Endothelial cell of umbilical vein (primary cell): ENCODE measurements around the gene DLGAP1. TPM values are rescaled to one million over a fixed set of nuclear protein-coding genes. Genes with fewer than 3 reads are reported as not detected.

Experiments used
- BruUV-seq: library from RNA; stranded (reverse); fragments of 400-500 nt; replicated peaks from 2 replicates; lab custom pipeline; 2021; lab: Mats Ljungman, UMichigan
- CTCF ChIA-PET: fragments of 300-600, 350-600 bp; sonication (Branson Sonifier 250); formaldehyde crosslinking; loops from one replicate; lab custom pipeline; 2021; ENCODE audit warnings: antibody characterized with exemption, inconsistent platforms; lab: Charles Lee
- POLR2A ChIA-PET: fragments of 300-600, 350-600 bp; sonication (Branson Sonifier 250); formaldehyde crosslinking; loops from one replicate; lab custom pipeline; 2021; ENCODE audit warnings: antibody characterized with exemption, inconsistent platforms; lab: Charles Lee
- DNase-seq: peaks from one replicate; pipeline ENCODE4 v3.0.0-alpha.2; 2011; ENCODE audit warnings: low read depth, low spot score
- FAIRE-seq: peaks from 2 replicates; lab custom pipeline; 2011; peaks lifted over from hg19 to GRCh38; lab: Jason Lieb, UNC
- H2AFZ ChIP-seq: 2 replicates; pipeline ENCODE4 v1.6.0; 2012; ENCODE audit warnings: low read depth, low read length, control low read depth, inconsistent platforms
- H3K27ac ChIP-seq: 2 replicates; pipeline ENCODE4 v1.5.1; 2011; ENCODE audit warnings: low read depth, mild to moderate bottlenecking, control low read depth, low read length, moderate library complexity; ENCODE audit not compliant: insufficient read depth
- H3K27me3 ChIP-seq, 2 experiments: 2 replicates each; pipeline versions ENCODE4 v1.6.0 to v1.6.1; 2011; ENCODE audit warnings: low read length in 2 of 2, mixed read lengths in 1 of 2; ENCODE audit not compliant: control insufficient read depth in 2 of 2, insufficient read depth in 2 of 2
- H3K36me3 ChIP-seq, 2 experiments: 2 replicates in 1 of 2; 3 replicates in 1 of 2; pipeline ENCODE4 v1.5.1; 2011; ENCODE audit warnings: low read length in 2 of 2, mild to moderate bottlenecking in 1 of 2, moderate library complexity in 1 of 2; ENCODE audit not compliant: control insufficient read depth in 2 of 2, insufficient read depth in 2 of 2; ENCODE audit errors: extremely low read depth in 1 of 2
- H3K4me1 ChIP-seq: 3 replicates; pipeline ENCODE4 v1.5.1; 2011; ENCODE audit warnings: mild to moderate bottlenecking, low read length; ENCODE audit not compliant: control insufficient read depth, insufficient read depth; ENCODE audit errors: extremely low read depth
- H3K4me2 ChIP-seq: 2 replicates; pipeline ENCODE4 v1.6.1; 2011; ENCODE audit warnings: low read length, control low read depth, mixed read lengths; ENCODE audit not compliant: insufficient read depth
- H3K4me3 ChIP-seq, 3 experiments: fragments of 200-600 bp in 1 of 3; sonication (generic), shearing (Covaris generic) in 1 of 3; replicated peaks in 1 of 3; 2 replicates each; pipeline ENCODE4 v1.5.1; 2011 to 2016; ENCODE audit warnings: control low read depth in 3 of 3, low read length in 3 of 3, mild to moderate bottlenecking in 2 of 3, inconsistent platforms in 1 of 3, low read depth in 1 of 3, moderate library complexity in 1 of 3; ENCODE audit not compliant: insufficient read depth in 1 of 3
- H3K79me2 ChIP-seq: 2 replicates; pipeline ENCODE4 v1.6.0; 2012; ENCODE audit warnings: low read length, inconsistent platforms; ENCODE audit not compliant: control insufficient read depth, insufficient read depth
- H3K9ac ChIP-seq: replicated peaks from 2 replicates; pipeline ENCODE3; 2011; ENCODE audit warnings: low read length, control low read depth; ENCODE audit not compliant: insufficient read depth; ENCODE audit errors: extremely low read depth
- H3K9me1 ChIP-seq: replicated peaks from 3 replicates; pipeline ENCODE4 v1.6.0; 2011; ENCODE audit warnings: mild to moderate bottlenecking, low read length; ENCODE audit not compliant: control insufficient read depth, insufficient read depth; ENCODE audit errors: extremely low read depth
- H3K9me3 ChIP-seq: replicated peaks from 2 replicates; pipeline ENCODE4 v1.5.1; 2012; ENCODE audit warnings: low read length, inconsistent platforms; ENCODE audit not compliant: control insufficient read depth, insufficient read depth
- H4K20me1 ChIP-seq: replicated peaks from 2 replicates; pipeline ENCODE3; 2011; ENCODE audit warnings: mild to moderate bottlenecking, low read length; ENCODE audit not compliant: control insufficient read depth, insufficient read depth; ENCODE audit errors: extremely low read depth
- EZH2 ChIP-seq: IDR thresholded peaks from 2 replicates; pipeline ENCODE4 v1.6.1; 2012; ENCODE audit warnings: borderline replicate concordance, low read depth, mild to moderate bottlenecking, moderate library complexity, low read length, inconsistent platforms; ENCODE audit not compliant: severe bottlenecking
- FOS ChIP-seq: IDR thresholded peaks from 2 replicates; pipeline ENCODE4 v1.6.1; 2011; ENCODE audit warnings: mild to moderate bottlenecking, low read length, moderate library complexity, borderline replicate concordance; ENCODE audit not compliant: insufficient read depth
- GATA2 ChIP-seq: IDR thresholded peaks from 2 replicates; pipeline ENCODE4 v1.7.0; 2011; ENCODE audit warnings: low read depth, mild to moderate bottlenecking, moderate library complexity, mixed read lengths, low read length; ENCODE audit not compliant: insufficient read length, insufficient read depth
- JUN ChIP-seq: IDR thresholded peaks from 2 replicates; pipeline ENCODE4 v1.6.1; 2011; ENCODE audit warnings: borderline replicate concordance, low read depth; ENCODE audit not compliant: insufficient read length, insufficient read depth
- MAX ChIP-seq: IDR thresholded peaks from 2 replicates; pipeline ENCODE4 v1.6.1; 2011; ENCODE audit not compliant: insufficient read depth, insufficient read length
- MYC ChIP-seq: IDR thresholded peaks from one replicate; pipeline ENCODE4 v1.6.1; 2011; ENCODE audit warnings: mild to moderate bottlenecking, low read depth, low read length
- POLR2A ChIP-seq: IDR thresholded peaks from 2 replicates; pipeline ENCODE4 v1.6.1; 2012; ENCODE audit warnings: low read depth, mild to moderate bottlenecking, control low read depth, low read length
- POLR2AphosphoS5 ChIP-seq: IDR thresholded peaks from 2 replicates; pipeline ENCODE4 v1.6.1; 2012; ENCODE audit warnings: low read depth, mild to moderate bottlenecking, control low read depth, low read length, moderate library complexity; ENCODE audit not compliant: insufficient read depth
- dilution Hi-C: fragments of 300-500 bp; cut with MboI; formaldehyde crosslinking; loops from one replicate; pipeline ENCODE4 v1.15.0; 2019; ENCODE audit warnings: low sequenced_read_pairs; ENCODE audit not compliant: extremely low pct_ligation_motif_present
- intact Hi-C: fragments of 100-400 bp; cut with micrococcal nuclease; formaldehyde crosslinking; loops from one replicate; pipeline ENCODE4 v1.10.0; 2022
- polyA plus RNA-seq, 4 experiments: library from polyadenylated mRNA; depleted of rRNA in 3 of 4; stranded (reverse) in 3 of 4; unstranded in 1 of 4; fragments of >200 nt; gene quantifications; 2 replicates each; pipeline versions ENCODE4 v1.2.1 to v1.2.3, GENCODE V29; 2011 to 2012; ENCODE audit warnings: missing spikeins in 1 of 4
- total RNA-seq: library from RNA; stranded (reverse); gene quantifications from 2 replicates; pipeline ENCODE4 v1.2.3, GENCODE V29; 2021
- TF ChIP-seq, protein P1 (sequence below), 2 donors: IDR thresholded peaks; 1 replicate in 1 of 2; 2 replicates in 1 of 2; pipeline ENCODE4 v1.5.1; 2011; ENCODE audit warnings: low read length in 2 of 2, mild to moderate bottlenecking in 2 of 2, moderate library complexity in 2 of 2, control low read depth in 1 of 2, inconsistent platforms in 1 of 2, low read depth in 1 of 2; ENCODE audit not compliant: insufficient read depth in 1 of 2; ENCODE audit errors: extremely low read depth in 1 of 2

Gene DLGAP1
- total and polyA plus RNA-seq, 2 donors (not counting 3 experiments of a cell fraction or from before 2014, with no cell fraction given) = 0.04 TPM; not detected in 1

DNA sequence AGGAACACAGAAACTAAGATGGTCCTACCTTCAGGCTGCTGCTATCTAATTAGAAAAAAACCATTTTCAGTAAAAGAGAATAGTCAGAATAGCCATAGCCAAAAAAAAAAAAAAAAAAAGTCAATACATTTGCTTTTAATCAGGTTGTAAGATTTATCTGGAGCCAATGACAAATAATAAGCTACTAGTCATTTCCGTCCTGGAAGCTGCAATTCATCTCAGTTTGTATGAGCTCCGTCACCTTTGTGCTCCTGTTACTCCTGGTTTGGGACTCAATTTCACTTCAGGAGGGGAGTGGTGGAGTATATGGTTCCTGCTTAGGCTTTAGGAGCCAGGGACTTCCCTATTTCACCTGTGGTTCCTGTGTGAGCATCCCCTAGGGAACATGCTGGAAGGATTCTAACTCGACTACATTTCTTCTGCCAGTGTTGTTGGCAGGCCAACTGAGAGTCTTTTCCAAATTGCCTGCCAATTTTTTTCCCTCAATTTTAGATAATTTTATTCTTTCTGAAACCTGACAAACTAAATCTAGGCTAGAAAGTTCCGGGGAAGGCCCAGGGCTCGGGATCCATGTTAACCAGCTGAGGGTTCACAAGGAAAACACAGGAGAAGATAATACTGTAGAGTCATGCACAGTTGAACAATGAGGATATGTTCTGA, 481.8 kb downstream of the DLGAP1 start:
- POLR2A ChIA-PET = no interaction called here
- Histone ChIP-seq H3K9me3 (no peaks in the 10 kb centered on the region), H3K4me1 (no peaks in the 10 kb centered on the region), H3K36me3 (no peaks in the 10 kb centered on the region), H3K27me3 (no peaks in the 10 kb centered on the region), H3K4me3 (no peak overlapping the region), H3K4me2 (no peak overlapping the region), H3K79me2 (no peaks in the 10 kb centered on the region), H3K9me1 (no peaks in the 10 kb centered on the region), H3K9ac (no peak overlapping the region), H2AFZ (no peak overlapping the region), H3K27ac (no peak overlapping the region), H4K20me1 (no peaks in the 10 kb centered on the region)
- DNase-seq (no peak), FAIRE-seq (no peak)
- dilution Hi-C loops (no loop called here), intact Hi-C loops (no loop called here)
- TF ChIP-seq MYC (no peak), GATA2 (no peak), MAX (no peak)
- BruUV-seq = no TSS peak
- CTCF ChIA-PET = interaction anchor here (0.7 to 1.0 kb wide), 3 partner anchors 14 to 531 kb away, joined by 3 to 4 read pairs (median 4); no protein-coding TSS in a partner anchor

DNA sequence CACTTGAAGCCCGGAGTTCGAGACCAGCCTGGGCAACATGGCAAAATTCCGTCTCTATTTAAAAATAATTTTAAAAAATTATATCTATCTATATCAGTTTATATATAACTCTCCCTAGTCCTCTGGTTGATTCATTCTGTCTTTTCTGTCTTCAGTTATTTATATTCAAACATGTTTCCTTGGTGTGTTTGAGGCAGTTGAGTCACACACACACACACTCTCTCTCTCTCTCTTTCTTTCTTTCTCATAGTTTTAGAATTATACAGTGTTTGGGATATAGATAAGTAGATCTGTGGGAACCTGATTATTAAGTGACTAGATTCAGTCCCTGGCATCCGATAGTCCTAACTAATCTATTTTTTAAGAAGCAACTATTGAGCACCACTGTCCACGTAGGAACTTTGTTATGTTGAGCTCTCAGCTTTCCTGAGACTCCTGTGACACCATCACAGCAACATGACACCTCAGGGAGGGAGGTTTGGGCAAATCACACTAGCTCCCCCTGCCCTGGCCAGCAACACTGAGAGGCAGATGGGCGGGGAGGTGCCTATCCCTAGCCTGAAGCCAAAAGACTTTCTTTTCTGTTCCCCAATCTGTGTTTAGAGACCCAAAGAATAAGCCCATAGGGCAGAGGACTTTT, 482.7 kb downstream of the DLGAP1 start:
- CTCF ChIA-PET = interaction anchor here (1.0 kb wide), 2 partner anchors 15 to 23 kb away, joined by 3 to 4 read pairs; no protein-coding TSS in a partner anchor
- no peak for FAIRE-seq

More for the DNA sequence above, 482.7 kb downstream of the DLGAP1 start:
- H3K9me1 ChIP-seq = no peaks in the 10 kb centered on the region
- H3K4me1 ChIP-seq = no peaks in the 10 kb centered on the region
- H4K20me1 ChIP-seq = no peaks in the 10 kb centered on the region
- dilution Hi-C loops (no loop called here), intact Hi-C loops (no loop called here)
- POLR2A ChIA-PET = no interaction called here
- peaks cover 0 to 3% of the 10 kb centered on the region in 2 experiments for H3K27me3 ChIP-seq
- H3K4me3 ChIP-seq = no peak overlapping the region
- no peak overlapping the region for H3K27ac ChIP-seq
- H3K9ac ChIP-seq = no peak overlapping the region
- no peaks in the 10 kb centered on the region for H3K36me3 ChIP-seq
- no peak overlapping the region for H2AFZ ChIP-seq
- H3K4me2 ChIP-seq = no peak overlapping the region
- no peak for DNase-seq
- H3K79me2 ChIP-seq = no peaks in the 10 kb centered on the region
- no peaks in the 10 kb centered on the region for H3K9me3 ChIP-seq
- TF ChIP-seq JUN = no peak
- TF ChIP-seq, protein P1, sequence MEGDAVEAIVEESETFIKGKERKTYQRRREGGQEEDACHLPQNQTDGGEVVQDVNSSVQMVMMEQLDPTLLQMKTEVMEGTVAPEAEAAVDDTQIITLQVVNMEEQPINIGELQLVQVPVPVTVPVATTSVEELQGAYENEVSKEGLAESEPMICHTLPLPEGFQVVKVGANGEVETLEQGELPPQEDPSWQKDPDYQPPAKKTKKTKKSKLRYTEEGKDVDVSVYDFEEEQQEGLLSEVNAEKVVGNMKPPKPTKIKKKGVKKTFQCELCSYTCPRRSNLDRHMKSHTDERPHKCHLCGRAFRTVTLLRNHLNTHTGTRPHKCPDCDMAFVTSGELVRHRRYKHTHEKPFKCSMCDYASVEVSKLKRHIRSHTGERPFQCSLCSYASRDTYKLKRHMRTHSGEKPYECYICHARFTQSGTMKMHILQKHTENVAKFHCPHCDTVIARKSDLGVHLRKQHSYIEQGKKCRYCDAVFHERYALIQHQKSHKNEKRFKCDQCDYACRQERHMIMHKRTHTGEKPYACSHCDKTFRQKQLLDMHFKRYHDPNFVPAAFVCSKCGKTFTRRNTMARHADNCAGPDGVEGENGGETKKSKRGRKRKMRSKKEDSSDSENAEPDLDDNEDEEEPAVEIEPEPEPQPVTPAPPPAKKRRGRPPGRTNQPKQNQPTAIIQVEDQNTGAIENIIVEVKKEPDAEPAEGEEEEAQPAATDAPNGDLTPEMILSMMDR (IDR thresholded peaks at IDR 0.05; ENCODE audit: extremely low read depth in 1 of 2, insufficient read depth in 1 of 2, low read depth in 1 of 2, low read length in 2 of 2) = no peak
- no peak for TF ChIP-seq EZH2
- no peak for TF ChIP-seq POLR2A
- no peak for TF ChIP-seq MYC
- TF ChIP-seq POLR2AphosphoS5 = no peak
- TF ChIP-seq MAX = no peak
- TF ChIP-seq FOS = no peak
- TF ChIP-seq GATA2 = no peak
- BruUV-seq = no TSS peak
